Mesodermal cell (in vitro differentiated cells): ENCODE results near the gene MPDU1.

Source experiments
- H3K27ac ChIP-seq: 2 replicates; pipeline ENCODE4 v1.7.0; 2013; ENCODE audit warnings: mild to moderate bottlenecking, low read depth, low read length, moderate library complexity; ENCODE audit not compliant: severe bottlenecking
- H3K36me3 ChIP-seq: 2 replicates; pipeline ENCODE4 v1.7.1; 2013; ENCODE audit warnings: mild to moderate bottlenecking, low read length, moderate library complexity; ENCODE audit not compliant: control insufficient read depth, insufficient read depth
- H3K4me1 ChIP-seq: one replicate; pipeline ENCODE4 v1.7.1; 2013; ENCODE audit warnings: mild to moderate bottlenecking, low read length; ENCODE audit not compliant: insufficient read depth, control insufficient read depth, poor library complexity, severe bottlenecking
- H3K4me3 ChIP-seq: 2 replicates; pipeline ENCODE4 v1.7.0; 2013; ENCODE audit warnings: low read length, control low read depth, mild to moderate bottlenecking; ENCODE audit not compliant: insufficient read depth, poor library complexity, severe bottlenecking; ENCODE audit errors: extremely low read depth
- H3K9me3 ChIP-seq: 2 replicates; pipeline ENCODE4 v1.7.1; 2013; ENCODE audit warnings: mild to moderate bottlenecking, low read length, moderate library complexity; ENCODE audit not compliant: control insufficient read depth
- WGBS, 2 experiments: methylation state at CpG; one replicate each; pipeline ENCODE4 v1.1.5; 2013; ENCODE audit warnings: missing lambda C conversion rate in 2 of 2; ENCODE audit not compliant: insufficient coverage in 2 of 2; 5-methylcytosine and 5-hydroxymethylcytosine counted together

The MPDU1 gene

DNA sequence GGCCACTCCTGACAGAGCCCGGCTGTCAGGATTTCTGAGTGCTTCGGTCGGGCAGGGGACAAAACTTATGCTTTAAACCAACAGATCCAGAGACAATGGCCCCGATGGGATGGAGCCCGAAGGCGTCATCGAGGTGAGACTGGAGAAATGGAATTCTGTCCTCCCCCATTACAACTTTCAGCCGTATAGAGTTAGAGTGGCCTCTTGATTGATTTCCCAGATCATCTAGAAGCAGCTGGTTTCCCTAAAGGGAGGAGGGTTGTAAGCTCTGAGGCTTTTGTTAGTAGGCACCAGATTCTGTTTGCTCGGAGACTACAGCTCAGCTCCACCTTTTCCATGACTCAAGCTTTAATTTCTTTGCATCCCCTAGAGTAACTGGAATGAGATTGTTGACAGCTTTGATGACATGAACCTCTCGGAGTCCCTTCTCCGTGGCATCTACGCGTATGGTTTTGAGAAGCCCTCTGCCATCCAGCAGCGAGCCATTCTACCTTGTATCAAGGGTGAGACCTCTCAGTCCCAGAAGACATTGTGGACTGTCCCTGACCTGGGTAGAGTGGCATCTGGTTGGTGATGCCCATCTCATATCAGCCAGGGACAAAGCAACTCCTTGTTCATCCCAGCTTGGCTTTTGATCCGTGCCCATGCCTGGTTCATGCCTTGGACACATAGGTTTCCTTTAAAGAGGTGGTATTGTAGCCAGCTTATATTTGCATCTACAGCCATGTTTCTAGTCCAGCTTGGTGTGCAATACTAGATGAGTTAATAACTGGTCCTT lies 9.3 kb upstream of the MPDU1 start:
- peaks cover 37% of the 10 kb centered on the region for H3K4me1 ChIP-seq
- H3K9me3 ChIP-seq: no peaks in the 10 kb centered on the region
- peak overlapping the region; percentile 99 for H3K4me3 ChIP-seq
- peaks cover 82% of the 10 kb centered on the region for H3K36me3 ChIP-seq
- peak overlapping the region; percentile 96 for H3K27ac ChIP-seq
- WGBS, 2 experiments: 25 to 31% methylated on average over 9 to 10 of the region's 15 CpGs

DNA sequence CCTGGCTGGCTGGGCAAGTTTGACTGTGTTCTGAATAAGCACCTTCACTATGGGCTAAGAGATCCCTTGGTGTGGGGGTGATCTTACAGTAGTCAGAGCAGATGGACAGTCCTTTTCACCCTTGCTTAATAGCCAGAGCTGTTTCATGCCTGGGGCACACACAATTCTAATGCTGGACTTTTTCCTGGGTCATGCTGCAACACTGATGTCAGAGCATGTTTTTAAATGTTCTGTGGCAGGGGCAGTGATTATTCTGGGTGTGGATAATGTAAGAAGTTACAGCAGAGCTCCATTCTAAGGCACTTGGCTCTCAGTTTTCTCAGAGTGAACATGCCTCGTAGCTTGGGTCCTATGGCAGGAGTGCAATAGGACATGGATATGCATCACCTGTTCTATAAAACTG lies 8.2 kb upstream of the MPDU1 start:
- H3K27ac ChIP-seq: peak overlapping the region; percentile 20

GRCh38 chr17:7575959-7576358 lies 7.7 kb upstream of the MPDU1 start:
- Histone ChIP-seq H3K4me1 (peaks cover 36% of the 10 kb centered on the region), H3K27ac (peak overlapping the region; percentile 20), H3K9me3 (no peaks in the 10 kb centered on the region), H3K4me3 (no peak overlapping the region), H3K36me3 (peaks cover 74% of the 10 kb centered on the region)
- 96 to 100% methylated on average over 5 to 7 of the region's 7 CpGs for WGBS, 2 experiments

More for the DNA sequence above, 8.2 kb upstream of the MPDU1 start:
- Histone ChIP-seq H3K4me3 (peak overlapping the region; percentile 99), H3K4me1 (peaks cover 40% of the 10 kb centered on the region), H3K9me3 (no peaks in the 10 kb centered on the region), H3K36me3 (peaks cover 79% of the 10 kb centered on the region)
- WGBS, 2 experiments: 90 to 100% methylated on average over 1 of the region's 1 CpG

- WGBS, 2 experiments: 94 to 97% methylated on average over 14 of the region's 14 CpGs
- Histone ChIP-seq H3K4me3 (no peak overlapping the region), H3K4me1 (peaks cover 33% of the 10 kb centered on the region)
Measured at GRCh38 chr17:7576432-7576937, 7.2 kb upstream of the MPDU1 start.

GRCh38 chr17:7577327-7578199 lies 6.1 kb upstream of the MPDU1 start:
- H3K27ac ChIP-seq: peak overlapping the region; percentile 5
- no peaks in the 10 kb centered on the region for H3K9me3 ChIP-seq
- peaks cover 32% of the 10 kb centered on the region for H3K4me1 ChIP-seq
- H3K4me3 ChIP-seq: no peak overlapping the region
- WGBS, 2 experiments: 97 to 98% methylated on average over 14 to 17 of the region's 17 CpGs
- H3K36me3 ChIP-seq: peaks cover 72% of the 10 kb centered on the region

More at GRCh38 chr17:7576432-7576937, 7.2 kb upstream of the MPDU1 start:
- Histone ChIP-seq H3K36me3 (peaks cover 73% of the 10 kb centered on the region), H3K27ac (no peak overlapping the region), H3K9me3 (no peaks in the 10 kb centered on the region)

- 46 to 54% methylated on average over 3 to 6 of the region's 7 CpGs for WGBS, 2 experiments
- H3K9me3 ChIP-seq: no peaks in the 10 kb centered on the region
- H3K4me3 ChIP-seq: no peak within 1 kb of the TSS
- peaks cover 40% of the 10 kb centered on the region for H3K4me1 ChIP-seq
- peaks cover 66% of the 10 kb centered on the region for H3K36me3 ChIP-seq
- peak within 1 kb of the TSS; percentile 61 for H3K27ac ChIP-seq
Measured at GRCh38 chr17:7579001-7579833, 4.4 kb upstream of the MPDU1 start, which contains the start of gene CD68. CD68 (plus strand) TSS chr17:7579638; CDS start chr17:7579678, 40 bp downstream.

- Histone ChIP-seq H3K4me1 (peaks cover 35% of the 10 kb centered on the region), H3K36me3 (peaks cover 58% of the 10 kb centered on the region), H3K9me3 (no peaks in the 10 kb centered on the region), H3K4me3 (no peak overlapping the region), H3K27ac (peak overlapping the region; percentile 61)
- 87 to 88% methylated on average over 7 to 8 of the region's 12 CpGs for WGBS, 2 experiments
Measured at GRCh38 chr17:7579834-7580603, 3.6 kb upstream of the MPDU1 start.

DNA sequence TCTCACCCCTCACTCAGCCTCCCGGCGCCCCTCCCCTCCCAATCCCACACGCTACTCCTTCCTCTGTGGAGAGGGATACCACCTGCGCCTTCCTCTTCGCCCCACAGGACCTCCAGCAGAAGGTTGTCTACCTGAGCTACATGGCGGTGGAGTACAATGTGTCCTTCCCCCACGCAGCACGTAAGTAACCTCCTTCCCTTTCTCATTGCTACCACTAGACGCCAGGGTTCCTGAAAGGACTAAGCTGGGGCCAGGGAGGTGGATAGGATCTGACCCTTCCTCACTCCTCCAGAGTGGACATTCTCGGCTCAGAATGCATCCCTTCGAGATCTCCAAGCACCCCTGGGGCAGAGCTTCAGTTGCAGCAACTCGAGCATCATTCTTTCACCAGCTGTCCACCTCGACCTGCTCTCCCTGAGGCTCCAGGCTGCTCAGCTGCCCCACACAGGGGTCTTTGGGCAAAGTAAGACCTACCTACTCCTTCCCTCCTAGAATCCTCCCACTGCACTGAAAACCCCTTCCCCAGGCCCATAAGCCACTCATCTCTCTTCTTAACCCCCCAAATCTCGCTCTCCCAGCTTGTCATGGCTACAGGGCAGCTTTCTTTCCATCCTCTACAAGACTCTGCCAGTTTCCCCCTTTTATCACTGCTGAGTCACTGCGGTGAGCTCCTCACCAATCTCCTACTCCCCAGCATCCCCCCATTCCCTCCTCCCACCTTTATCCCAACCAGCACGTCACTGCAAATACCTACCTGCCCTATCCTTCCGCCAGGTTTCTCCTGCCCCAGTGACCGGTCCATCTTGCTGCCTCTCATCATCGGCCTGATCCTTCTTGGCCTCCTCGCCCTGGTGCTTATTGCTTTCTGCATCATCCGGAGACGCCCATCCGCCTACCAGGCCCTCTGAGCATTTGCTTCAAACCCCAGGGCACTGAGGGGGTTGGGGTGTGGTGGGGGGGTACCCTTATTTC lies 2.8 kb upstream of the MPDU1 start:
- no peaks in the 10 kb centered on the region for H3K9me3 ChIP-seq

More for the DNA sequence above, 2.8 kb upstream of the MPDU1 start:
- WGBS, 2 experiments: 88 to 92% methylated on average over 15 of the region's 23 CpGs
- Histone ChIP-seq H3K27ac (peak overlapping the region; percentile 23), H3K4me1 (peaks cover 26% of the 10 kb centered on the region), H3K4me3 (no peak overlapping the region), H3K36me3 (peaks cover 57% of the 10 kb centered on the region)
